Adrenal gland (tissue), 12 donors: ENCODE results near the gene SUFU. TPM values are rescaled to one million over a fixed set of nuclear protein-coding genes. Genes with fewer than 3 reads are reported as not detected.

Experiments
- DNase-seq, 7 donors: peaks; one replicate each; pipeline ENCODE4 v3.0.0-alpha.2; 2019 to 2020
- H3K27ac ChIP-seq, 5 donors: fragments of 200-600 bp; sonication (generic) in 4 of 5; 1 replicate in 3 of 5; 2 replicates in 2 of 5; pipeline versions ENCODE4 v1.5.1 to v1.8.0; 2016 to 2020; ENCODE audit warnings: mild to moderate bottlenecking in 1 of 5
- H3K27me3 ChIP-seq: fragments of 200-600 bp; 2 replicates; pipeline ENCODE4 v1.8.0; 2021
- H3K36me3 ChIP-seq, 2 donors: fragments of 200-600 bp; replicated peaks in 1 of 2; 1 replicate in 1 of 2; 2 replicates in 1 of 2; pipeline versions ENCODE4 v1.5.1 to v1.8.0; 2018 to 2022
- H3K4me1 ChIP-seq, 2 donors: fragments of 200-600 bp; replicated peaks in 1 of 2; 1 replicate in 1 of 2; 2 replicates in 1 of 2; pipeline versions ENCODE4 v1.5.1 to v1.8.0; 2018 to 2021
- H3K4me3 ChIP-seq, 4 donors: fragments of 200-600 bp; sonication (generic) in 3 of 4; one replicate each; pipeline ENCODE4 v1.5.1; 2016 to 2018
- H3K9me3 ChIP-seq, 3 donors: fragments of 200-600 bp; sonication (generic) in 1 of 3; replicated peaks in 1 of 3; 1 replicate in 2 of 3; 2 replicates in 1 of 3; pipeline versions ENCODE4 v1.5.1 to v1.8.0; 2016 to 2021
- CTCF ChIP-seq, 6 experiments: fragments of 450-650 bp in 4 of 6; fragments of 200-600 bp in 2 of 6; sonication (generic) in 1 of 6; IDR thresholded peaks; 1 replicate in 5 of 6; 2 replicates in 1 of 6; pipeline versions ENCODE4 v1.5.1 to v1.8.0; 2016 to 2021; ENCODE audit warnings: antibody characterized with exemption in 6 of 6, mild to moderate bottlenecking in 2 of 6, moderate library complexity in 1 of 6
- POLR2A ChIP-seq, 2 donors: fragments of 450-650 bp; IDR thresholded peaks; one replicate each; pipeline ENCODE4 v1.6.1; 2017; ENCODE audit warnings: antibody characterized with exemption in 2 of 2, mild to moderate bottlenecking in 2 of 2, moderate library complexity in 1 of 2
- WGBS, 4 donors: extraction: QIAGEN DNeasy Blood & Tissue Kit in 2 of 4; methylation state at CpG; one replicate each; pipeline versions ENCODE4 v1.1.5 to v1.1.7; 2013 to 2017; 5-methylcytosine and 5-hydroxymethylcytosine counted together
- intact Hi-C, 2 donors: fragments of 100-400 bp; cut with DNase I; formaldehyde crosslinking; loops; one replicate each; pipeline versions ENCODE4 v1.14.1 to v1.15.0; 2022 to 2023
- polyA plus RNA-seq, 3 donors: library from polyadenylated mRNA; stranded (reverse); fragments of 200-250 nt in 2 of 3; fragments of 350-450 nt in 1 of 3; fragmentation: Illumina TruSeq in 1 of 3; extraction: RNeasy Lipid Tissue Mini Kit (QIAGEN cat#74804) in 1 of 3; gene quantifications; one replicate each; pipeline ENCODE4 v1.2.3, GENCODE V29; 2013 to 2014
- total RNA-seq, 9 donors: library from RNA; depleted of rRNA in 4 of 9; stranded (reverse); fragments of >200 nt in 4 of 9; fragments of 120-200 nt in 1 of 9; fragmentation: NEBNext Ultra II Directional in 1 of 9; extraction: Animal tissue kit (Norgen Biotek cat#: 25700) in 1 of 9; gene quantifications; one replicate each; pipeline versions ENCODE4 v1.1.0 to v1.2.4, GENCODE V29; 2013 to 2023
- donor health status: healthy with polysubstance abuse.
- donor health status: Bipolar disorder and iron deficiency.
- donor health status: DM: yes; HTN: yes; CAD: no.
- donor health status: DM: no; HTN: no; CAD: no.
- donor health status: DM: no; HTN: no; CAD: no.
- donor health status: DM: yes; HTN: yes; CAD: no.

Gene SUFU
- total and polyA plus RNA-seq, 12 donors: 4.3 to 20.2 (median 11.1) TPM

GRCh38 chr10:102467971-102468438, 35.8 kb upstream of the SUFU start:
- intact Hi-C loops: no loop called here
- Histone ChIP-seq H3K27ac (peak overlapping the region in 1 of 5 donors; percentile 52), H3K9me3 (no peaks in the 10 kb centered on the region), H3K27me3 (no peaks in the 10 kb centered on the region), H3K4me3 (no peak overlapping the region), H3K36me3 (no peaks in the 10 kb centered on the region), H3K4me1 (no peaks in the 10 kb centered on the region)
- no peak for DNase-seq
- TF ChIP-seq CTCF (IDR thresholded peaks at IDR 0.05): no peak
- no peak for TF ChIP-seq POLR2A (IDR thresholded peaks at IDR 0.05)
- WGBS, 4 donors: 55 to 63% (median 60%) methylated on average over 6 of the region's 6 CpGs

- intact Hi-C loops: no loop called here
Observed at GRCh38 chr10:102468683-102469082, 35.1 kb upstream of the SUFU start.

GRCh38 chr10:102470579-102471546, 32.9 kb upstream of the SUFU start:
- WGBS, 4 donors: 92 to 95% (median 93%) methylated on average over 19 to 36 of the region's 36 CpGs
- TF ChIP-seq CTCF (IDR thresholded peaks at IDR 0.05) (no peak), POLR2A (IDR thresholded peaks at IDR 0.05) (no peak)
- Histone ChIP-seq H3K36me3 (no peaks in the 10 kb centered on the region), H3K4me1 (no peaks in the 10 kb centered on the region), H3K9me3 (no peaks in the 10 kb centered on the region), H3K27ac (no peak overlapping the region), H3K27me3 (no peaks in the 10 kb centered on the region), H3K4me3 (no peak overlapping the region)
- intact Hi-C loops: no loop called here
- DNase-seq: no peak

More at GRCh38 chr10:102468683-102469082, 35.1 kb upstream of the SUFU start:
- DNase-seq: no peak
- WGBS, 4 donors: 70 to 84% (median 78%) methylated on average over 9 of the region's 9 CpGs
- H3K27me3 ChIP-seq: no peaks in the 10 kb centered on the region
- TF ChIP-seq CTCF (IDR thresholded peaks at IDR 0.05): no peak
- TF ChIP-seq POLR2A (IDR thresholded peaks at IDR 0.05): no peak
- H3K4me3 ChIP-seq: no peak overlapping the region
- no peaks in the 10 kb centered on the region for H3K4me1 ChIP-seq
- no peaks in the 10 kb centered on the region for H3K36me3 ChIP-seq
- no peaks in the 10 kb centered on the region for H3K9me3 ChIP-seq
- peak overlapping the region in 1 of 5 donors; percentile 52 for H3K27ac ChIP-seq

- Histone ChIP-seq H3K36me3 (no peaks in the 10 kb centered on the region), H3K27ac (no peak overlapping the region), H3K4me3 (no peak overlapping the region), H3K9me3 (no peaks in the 10 kb centered on the region), H3K4me1 (no peaks in the 10 kb centered on the region), H3K27me3 (no peaks in the 10 kb centered on the region)
- TF ChIP-seq CTCF (IDR thresholded peaks at IDR 0.05): no peak
- TF ChIP-seq POLR2A (IDR thresholded peaks at IDR 0.05): no peak
- intact Hi-C loops: no loop called here
- no peak for DNase-seq
- WGBS, 4 donors: 79 to 85% (median 83%) methylated on average over 19 to 27 of the region's 27 CpGs
Observed at GRCh38 chr10:102473445-102474331, 30.1 kb upstream of the SUFU start.
